Measurements from ENCODE around the gene BTBD10.
A peak's percentile ranks its signal among the peaks of the same experiment; 100 is the strongest.

Gene BTBD10

DNA sequence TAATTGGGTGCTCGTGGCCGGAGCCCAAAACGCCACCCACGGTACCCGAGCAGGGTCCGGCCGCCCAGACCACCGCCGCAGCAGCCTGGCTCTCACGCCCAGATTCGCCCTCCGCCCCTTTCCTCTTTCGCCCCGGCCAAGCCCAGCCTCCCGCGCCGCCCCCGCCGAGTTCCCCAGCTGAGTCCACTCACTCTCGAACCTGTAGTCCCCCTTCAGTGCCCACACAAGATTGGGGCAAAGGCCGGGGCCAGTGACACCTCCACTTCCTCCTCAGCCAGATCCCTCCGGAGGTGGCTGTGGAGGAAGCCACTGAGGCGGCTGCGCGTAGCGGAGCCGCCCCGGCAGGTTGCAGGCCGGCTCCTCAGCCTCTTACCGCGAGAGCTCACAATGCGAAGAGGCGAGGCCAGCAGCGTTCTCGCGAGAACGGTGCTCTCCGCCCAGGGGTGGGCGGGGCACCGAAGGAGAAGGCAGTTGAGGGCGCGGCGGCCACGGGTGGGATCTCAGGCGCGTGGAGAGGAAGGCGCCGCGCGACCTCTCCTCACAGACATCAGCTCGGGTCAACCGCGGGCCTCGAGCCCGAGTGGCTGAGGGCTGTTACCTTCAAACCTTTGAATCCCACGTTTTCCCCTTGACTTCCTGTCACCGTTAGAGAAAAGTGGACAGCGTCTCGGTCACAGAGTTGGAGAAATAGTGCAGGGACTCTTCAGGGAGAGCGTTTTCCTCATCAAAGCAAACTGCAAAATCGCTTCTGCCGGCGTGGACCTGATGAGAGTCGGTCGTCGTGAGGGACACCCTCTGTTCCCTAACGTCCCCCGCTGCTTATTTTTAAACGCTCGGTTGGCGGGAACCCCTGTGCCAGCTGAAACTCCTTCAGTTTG is at the start of gene BTBD10:
Gene BTBD10, minus strand, starts transcription at position 322 of the 878 bp plus-strand sequence. CDS start 18,098 bp downstream, outside the sequence.
- peak; percentile 96 for DNase-seq

DNA sequence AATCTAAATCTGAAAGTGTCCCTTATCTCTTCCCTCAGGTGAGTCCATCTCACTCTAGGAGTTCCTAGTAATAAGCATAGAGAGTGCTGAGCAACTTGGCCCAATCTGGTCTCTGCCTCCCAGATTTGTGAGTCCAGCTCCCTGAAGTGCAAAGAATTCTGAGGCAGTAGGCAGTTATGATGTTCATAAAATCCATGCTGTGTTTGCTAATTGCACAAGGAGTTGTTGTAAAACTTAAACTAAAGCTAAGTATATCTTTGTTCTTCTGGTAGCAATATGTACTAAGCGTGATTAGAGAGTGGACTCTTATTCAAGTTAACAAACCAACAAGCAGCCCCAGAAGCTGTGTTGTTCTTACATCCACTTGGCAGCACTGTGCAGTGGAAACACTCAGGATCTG is 40.4 kb upstream of the BTBD10 start:
- no peak for DNase-seq

DNA sequence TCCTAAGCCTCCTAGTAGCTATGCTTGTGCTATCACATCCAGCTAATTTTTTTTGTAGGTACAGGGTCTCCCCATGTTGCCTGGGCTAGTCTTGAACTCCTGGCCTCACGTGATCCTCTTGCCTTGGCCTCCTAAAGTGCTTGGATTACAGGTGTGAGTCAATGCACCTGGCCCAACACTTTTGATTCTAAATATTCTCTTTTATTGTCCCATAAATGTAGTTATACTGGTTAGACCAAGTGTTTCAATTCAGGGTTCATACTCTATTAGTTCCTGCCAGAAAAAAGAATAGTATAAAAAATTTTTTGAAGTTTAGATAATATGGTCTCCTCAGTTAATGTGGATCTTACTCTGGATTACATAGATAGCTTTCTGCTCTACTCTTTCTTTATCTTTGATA is 39.5 kb upstream of the BTBD10 start:
- no peak for DNase-seq

DNA sequence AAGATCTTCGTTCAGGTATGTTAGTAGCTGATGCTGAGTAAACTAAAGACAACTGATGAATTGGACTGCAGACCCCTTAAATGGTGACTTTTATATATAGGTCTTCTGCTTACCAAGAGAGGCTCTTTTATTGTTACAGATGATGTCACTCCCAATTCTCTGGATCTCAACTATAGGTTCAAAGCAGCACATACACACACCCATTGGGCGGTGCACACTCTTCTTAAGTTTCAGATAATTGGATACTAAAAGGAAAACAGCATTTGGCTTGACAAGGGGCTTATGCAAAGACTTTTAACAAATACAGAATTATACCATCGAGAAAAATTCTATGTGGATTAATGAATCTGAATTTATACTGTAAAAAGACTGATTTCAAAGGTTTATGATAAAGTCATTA is 32.9 kb upstream of the BTBD10 start, which contains the start of gene PTH:
Gene PTH, minus strand, starts transcription at position 69 of the 400 bp plus-strand sequence. CDS start 3,142 bp downstream, outside the sequence.
- DNase-seq: no peak

DNA sequence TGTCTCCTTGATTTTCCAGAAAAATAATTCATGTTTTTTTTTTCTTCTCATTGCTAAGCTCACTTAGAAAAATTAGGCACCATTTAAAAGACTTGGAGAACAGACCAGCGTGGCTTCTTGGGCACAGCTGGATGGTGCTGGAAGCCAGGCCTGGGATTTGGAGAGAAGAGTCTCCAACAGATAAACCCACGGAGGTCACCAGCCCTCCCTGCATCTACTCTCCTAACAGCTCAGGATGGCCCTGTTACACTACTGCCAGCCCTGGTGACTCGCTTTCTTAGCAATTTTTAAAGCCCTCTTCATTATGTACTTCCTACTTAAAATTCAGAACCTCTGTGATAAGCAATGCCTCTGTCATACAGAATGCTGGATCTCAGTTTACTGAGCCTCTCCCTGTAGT is 31.0 kb upstream of the BTBD10 start:
- no peak for DNase-seq

DNA sequence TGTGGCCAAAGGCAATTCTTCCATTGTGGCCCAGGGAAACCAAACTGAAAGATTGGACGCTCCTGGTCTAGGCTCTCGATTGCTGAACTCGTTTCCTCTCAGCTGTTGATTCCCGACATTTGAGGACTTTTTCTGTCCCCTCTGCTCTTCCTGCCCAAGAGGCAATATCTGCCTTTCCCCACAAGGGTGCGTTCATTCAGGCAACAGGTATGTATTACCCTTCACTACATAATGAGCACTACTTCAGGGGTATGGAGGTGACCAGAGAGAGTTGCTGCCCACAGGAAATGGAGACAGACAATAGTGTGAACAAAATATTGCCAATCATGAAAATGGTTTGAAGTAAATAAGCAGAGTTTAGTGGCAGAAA is 24.6 kb upstream of the BTBD10 start:
- DNase-seq: peak; percentile 53

DNA sequence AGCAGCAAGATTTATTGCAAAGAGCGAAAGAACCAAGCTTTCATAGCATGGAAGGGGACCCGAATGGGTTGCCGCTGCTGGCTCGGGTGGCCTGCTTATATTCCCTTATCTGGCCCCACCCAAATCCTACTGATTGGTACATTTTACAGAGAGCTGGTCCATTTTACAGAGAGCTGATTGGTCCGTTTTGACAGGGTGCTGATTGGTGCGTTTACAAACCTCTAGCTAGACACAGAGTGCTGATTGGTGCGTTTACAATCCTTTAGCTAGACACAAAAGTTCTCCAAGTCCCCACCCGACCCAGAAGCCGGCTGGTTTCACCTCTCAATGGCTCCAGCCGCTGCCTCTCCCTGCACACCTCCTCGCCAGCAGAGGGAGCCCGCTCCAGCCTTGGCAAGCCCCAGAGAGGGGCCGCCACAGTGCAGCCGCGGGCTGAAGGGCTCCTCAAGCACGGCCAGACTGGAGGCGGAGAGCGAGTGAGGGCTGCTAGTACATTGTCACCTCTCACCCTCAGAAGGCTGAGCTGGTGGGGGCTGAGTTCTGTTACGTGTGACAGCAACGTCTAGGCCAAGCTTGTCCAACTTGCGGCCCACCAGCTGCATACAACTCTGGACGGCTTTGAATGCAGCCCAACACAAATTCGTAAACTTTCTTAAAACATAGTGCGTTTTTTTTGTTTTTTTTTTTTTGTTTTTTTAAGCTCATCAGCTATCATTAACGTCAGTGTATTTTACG is 24.1 kb upstream of the BTBD10 start:
- DNase-seq: peak; percentile 77

DNA sequence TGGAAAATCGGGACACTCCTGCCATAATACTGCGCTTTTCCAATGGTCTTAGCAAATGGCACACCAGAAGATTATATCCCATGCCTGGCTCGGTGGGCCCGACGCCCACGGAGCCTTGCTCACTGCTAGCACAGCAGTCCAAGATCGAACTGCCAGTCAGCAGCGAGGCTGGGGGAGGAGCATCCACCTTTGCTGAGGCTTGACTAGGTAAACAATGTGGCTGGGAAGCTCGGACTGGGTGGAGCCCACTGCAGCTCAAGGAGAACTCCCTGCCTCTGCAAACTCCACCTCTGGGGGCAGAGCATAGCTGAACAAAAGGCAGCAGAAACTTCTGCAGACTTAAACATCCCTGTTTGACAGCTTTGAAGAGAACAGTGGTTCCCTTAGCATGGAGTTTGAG is 17.2 kb upstream of the BTBD10 start:
- DNase-seq: no peak

DNA sequence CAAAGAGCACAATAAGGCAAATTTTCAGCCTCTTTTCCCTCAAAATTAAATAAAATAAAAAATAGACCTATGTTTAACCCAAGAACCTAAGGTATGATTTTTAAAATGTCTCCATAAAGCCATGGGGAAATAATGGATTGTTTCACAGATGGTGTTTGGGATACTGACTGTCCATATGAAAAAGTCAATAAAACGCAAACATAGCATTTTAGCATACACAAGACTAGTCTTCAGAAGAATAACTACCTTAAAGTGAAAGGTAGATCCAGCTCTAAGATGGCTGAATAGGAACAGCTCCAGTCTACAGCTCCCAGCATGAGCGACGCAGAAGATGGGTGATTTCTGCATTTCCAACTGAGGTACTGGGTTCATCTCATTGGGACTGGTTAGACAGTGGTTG is 16.7 kb upstream of the BTBD10 start:
- no peak for DNase-seq

DNA sequence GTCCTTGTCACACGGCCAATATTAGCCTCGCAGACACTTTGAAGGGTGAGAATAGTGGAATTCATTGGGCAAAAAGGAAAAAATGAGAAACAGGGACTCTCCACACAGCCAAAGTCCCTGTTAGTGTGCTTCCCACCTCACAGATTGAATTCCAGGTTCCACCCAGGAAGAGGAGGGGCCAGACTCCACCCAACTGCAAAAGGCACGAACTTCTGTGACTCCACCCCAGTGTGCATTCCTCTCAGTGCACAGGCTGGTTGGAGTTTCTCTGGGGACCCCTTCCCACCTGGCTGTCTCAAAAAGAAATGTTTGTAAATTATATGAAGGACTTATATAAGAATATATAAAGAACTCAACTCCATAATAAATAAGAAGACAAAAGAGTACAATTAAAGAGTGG is 12.1 kb upstream of the BTBD10 start:
- DNase-seq: no peak

DNA sequence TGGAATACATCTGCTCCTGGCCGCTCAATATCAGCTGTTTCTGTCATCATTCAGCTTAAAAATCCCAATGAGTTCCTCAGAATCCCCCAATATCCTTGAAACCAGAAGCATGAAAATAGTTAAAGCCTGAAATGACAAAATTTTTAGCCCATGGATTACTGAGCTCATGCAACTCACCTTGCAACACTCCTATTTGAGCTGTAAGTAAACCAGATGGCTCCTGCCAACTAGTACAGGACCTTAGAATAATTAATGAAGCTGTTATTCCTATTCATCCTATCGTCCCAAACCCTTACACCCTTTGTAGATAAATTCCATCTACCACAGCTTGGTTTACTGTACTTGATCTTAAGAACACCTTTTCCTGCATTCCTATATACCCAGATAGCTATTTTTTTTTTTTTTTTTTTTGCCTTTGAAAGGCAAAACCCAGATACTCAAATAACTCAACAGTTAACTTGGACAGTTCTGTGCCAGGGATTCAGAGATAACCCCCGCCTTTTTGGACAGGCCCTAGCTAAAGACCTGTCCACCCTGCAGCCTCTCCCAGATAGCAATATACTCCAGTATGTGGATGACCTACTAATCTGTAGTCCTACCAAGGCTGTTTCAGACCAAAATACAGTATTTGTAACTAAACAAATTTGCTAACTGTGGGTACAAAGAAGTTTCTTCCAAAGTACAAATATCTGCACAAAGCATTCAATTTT is 10.1 kb upstream of the BTBD10 start:
- no peak for DNase-seq

DNA sequence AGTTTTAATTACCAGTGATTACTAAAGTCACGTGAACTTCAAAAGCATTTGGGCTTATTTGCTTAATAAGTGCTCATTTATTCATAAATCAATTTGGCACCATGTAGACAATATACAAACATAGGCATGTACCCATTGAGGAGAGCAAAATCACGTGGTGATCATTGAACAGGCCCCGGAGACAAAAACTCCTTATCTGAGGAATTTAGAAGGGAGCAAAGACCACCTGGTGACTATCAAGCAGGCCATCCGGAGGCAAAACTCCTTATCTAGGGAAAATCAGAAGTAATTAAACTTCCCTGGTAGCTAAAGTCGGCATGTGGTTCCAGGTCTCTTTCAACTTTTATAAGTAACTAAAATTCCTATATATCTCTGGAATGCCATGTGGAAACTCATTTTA is 5.7 kb upstream of the BTBD10 start:
- no peak for DNase-seq

DNA sequence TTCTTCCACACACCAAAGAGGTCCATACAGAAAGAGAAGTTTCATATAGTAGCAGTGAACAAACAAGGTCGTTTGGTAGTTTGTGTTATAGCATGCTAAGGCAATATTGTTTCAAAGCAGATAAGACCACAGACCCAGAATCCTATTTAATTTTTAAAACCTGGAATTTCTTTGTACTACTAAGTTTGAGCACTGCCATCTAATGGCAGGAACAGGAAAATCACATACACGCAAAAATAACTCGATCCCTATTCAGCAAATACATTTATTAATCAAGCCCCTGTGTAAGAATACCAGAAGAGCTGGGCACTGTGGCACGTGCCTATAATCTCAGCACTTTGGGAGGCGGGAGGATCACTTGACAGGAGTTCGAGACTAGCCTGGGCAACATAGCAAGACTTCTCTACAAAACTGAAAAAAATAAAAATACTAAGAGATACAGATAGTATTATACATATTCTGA is 2.9 kb upstream of the BTBD10 start:
- DNase-seq: peak; percentile 41

DNA sequence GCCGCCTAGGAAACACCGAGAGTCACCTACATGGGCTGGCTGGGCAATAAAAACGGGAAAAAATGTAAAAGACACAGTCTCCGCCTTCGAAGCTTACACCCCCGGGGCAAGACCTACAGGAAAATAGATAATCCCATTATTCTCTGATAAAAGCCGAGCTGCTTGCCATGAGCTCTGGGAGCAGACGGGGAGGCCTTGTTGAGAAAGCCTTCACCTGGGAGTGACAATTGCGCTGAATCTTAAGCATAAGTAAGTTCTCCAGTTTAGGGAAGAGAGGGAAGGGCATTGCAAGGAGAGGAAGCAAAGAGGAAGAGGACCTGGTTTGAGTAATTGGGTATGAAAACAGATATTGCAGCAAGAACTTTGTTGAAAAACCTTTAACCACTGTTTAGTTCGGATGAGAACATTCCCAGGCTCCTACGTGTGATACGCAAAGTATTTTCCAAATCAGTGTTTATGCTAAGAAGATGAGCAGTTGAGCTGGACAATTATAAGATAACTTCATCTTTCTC is 813 bp upstream of the BTBD10 start:
- no peak for DNase-seq

DNA sequence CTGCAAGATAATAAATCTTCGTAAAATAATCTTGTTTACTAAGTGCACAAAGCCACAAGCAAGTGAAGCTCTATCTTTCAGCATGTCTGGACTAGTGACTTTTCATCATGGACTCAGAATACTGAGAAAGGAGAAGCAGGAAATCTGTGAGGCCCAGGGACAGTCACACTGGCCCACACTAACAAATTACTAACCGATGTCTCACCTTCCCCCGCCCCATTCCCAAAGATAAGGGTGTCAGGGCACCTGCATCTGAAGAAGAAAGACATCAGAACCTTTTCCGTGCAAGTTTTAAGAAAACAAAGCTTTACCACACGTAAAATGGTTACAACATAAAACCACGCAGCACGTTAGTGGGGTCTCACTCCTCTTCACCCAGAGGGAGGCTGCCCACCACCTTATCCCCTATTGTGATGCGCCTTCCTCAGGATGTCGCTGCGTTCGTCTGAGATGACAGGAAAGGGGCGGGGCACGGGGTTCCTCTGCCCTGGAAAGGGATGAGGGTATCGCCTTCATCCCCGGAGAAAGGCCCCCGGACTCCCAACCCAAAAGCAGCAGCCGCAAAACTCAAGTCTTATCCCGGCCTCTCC is 616 bp downstream of the BTBD10 start:
- peak; percentile 55 for DNase-seq

DNA sequence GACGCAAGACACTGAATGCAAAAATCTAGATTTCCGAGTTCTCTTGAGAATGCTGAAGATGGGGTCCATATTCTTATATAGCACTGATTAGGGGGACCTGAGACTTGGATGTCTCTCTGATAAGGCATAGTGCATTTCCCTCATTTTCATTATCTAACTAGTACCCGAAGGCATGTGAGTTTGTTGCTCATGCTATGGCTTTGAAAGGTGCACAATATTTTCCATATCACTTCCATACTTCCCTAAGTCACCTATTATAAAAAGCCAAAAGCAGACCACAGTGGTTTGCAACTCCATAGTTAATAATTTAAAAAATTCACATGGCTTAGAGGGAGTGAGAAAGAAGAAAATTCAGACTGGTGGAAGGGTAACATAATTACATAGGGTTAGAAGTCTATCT is 1.7 kb downstream of the BTBD10 start:
- DNase-seq: no peak

DNA sequence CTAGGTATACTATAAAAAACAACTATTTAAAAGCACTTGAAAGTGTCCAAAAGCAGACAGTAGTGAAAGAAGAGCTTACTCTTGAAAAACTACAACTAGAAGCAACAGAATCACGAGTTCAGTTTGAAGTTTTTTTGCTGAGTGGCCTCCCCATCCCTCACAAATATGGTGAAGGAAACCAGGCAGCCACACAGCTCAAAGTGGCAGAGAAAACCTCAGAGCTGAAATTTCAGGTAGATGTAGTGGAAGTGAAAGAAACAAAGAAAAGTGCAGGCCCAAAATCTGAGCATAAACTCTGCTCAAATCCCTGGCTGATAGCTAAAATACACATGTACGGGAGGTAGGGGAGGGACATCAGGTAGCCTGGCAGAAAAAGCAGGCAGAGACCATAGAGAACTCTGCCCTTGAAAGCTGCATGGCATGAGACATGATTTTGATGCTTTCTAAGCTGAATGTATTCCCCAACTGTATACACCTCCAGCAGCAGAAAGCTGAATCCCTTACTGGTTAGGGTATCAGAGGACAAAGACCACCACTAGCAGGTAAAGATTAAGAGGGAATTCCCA is 12.1 kb downstream of the BTBD10 start:
- DNase-seq: no peak

DNA sequence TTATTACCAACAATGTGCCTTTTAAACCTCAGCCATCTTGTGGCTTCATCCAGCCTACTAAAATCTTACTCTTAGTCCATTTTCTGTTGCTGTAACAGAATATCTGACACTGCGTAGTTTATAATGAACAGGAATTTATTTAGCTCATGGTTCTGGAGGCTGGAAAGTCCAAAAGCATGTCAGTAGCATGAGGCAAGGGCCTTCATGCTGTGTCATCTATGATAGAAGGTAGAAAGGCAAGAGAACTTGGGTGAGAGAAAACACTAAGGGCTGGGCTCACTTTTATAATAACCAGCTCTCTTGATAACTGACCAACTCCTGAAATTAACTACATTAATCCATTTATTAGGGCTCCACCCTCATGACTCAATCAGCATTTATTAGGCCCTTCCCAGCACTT is 13.5 kb downstream of the BTBD10 start:
- DNase-seq: no peak

DNA sequence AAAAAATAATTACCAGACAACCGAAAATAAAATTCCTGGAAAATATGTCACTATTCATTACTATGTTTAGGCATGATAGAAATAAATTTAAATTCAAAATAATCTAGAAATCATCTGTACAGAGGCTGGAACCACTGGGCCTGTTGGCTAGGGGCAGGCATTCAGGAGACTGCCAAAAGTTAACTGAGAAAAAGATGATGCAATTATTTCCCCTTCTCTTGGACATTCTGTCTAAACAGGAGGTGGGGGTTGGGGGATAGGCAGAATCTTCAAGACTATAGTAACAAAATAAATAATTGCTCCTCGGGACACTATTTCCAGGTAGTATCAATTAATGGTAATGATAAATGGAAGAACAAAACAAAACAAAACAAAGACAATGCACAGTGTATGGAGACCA is 14.1 kb downstream of the BTBD10 start:
- DNase-seq: no peak

DNA sequence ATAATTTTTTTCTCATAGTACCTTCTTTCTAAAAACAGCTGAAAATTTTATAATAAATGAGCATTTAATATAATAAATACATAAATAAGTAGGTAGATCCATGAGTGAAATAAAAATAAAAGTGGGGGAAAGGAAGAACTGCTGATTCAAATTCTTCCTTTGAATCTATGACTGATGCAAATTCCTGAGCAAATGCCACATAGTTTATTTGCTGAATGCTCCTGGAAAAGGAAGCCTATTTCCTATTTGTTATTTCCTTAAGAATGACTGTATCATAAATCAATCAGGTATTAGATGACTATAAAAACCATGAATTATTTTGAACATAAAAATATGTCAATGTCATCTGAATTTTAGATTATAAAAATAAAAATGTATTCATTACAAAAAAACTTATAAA is 16.6 kb downstream of the BTBD10 start:
- DNase-seq: no peak

DNA sequence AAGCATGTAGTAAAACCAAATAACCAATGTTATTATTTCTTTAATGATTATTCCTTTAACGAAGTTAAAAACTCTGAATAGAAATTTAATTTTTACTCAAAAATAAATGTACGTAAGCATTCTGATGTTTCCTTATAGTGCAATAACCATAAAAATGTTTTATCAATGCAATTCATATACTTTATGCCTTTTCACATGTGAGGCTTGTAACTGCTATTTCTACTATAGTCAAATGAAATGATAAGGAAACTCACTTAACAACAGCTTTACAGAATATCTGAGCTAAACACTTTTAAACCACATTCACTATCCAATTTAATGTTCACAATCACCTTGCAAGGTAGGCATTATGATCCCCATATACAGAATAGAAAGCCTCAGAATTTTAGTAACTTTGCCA is 17.4 kb downstream of the BTBD10 start:
- DNase-seq: no peak

DNA sequence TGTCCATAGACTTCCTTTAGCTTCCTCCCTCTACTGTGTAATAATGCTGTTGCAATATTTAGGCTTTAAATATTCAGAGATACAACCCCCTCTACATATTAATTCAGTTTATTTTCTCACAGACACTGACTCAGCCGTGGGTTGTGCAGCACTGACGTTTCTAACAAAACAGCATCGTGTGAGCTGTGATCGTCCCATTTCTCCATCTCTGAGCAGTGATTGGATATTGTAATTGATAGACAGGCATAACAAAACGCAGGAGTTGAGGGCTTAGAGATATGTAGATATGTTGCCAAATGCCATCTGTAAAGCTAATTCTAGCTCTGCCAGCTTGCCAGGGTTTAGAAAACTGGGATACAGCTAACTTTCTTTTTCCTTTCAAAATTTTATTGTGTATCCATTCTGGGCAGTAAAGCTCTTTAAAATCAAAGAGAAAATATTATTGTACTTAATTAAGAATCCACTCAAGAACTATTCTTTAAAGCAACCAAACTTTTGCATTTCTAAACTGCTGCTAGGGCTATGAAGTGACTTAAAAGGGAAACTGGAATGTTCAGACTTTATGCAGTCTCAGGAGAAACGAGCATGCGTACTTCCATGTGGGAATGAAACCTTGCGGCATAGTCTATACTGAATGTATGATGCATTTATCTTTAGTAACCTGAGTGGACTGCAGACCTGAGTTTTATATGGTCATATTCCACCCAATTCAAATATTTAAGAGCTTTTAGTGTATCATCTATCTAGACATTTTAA is 22.7 kb downstream of the BTBD10 start:
- DNase-seq: no peak
